ENCODE data around the gene SPCS3. TPM values are rescaled to one million over a fixed set of nuclear protein-coding genes. Genes with fewer than 3 reads are reported as not detected.
"Not testable (repeated sequence)": the region's sequence is repeated elsewhere in the genome, so short reads cannot be mapped to it uniquely, and the experiment has no call there.

Gene SPCS3
- total RNA-seq, 1 experiment from 2014 or later, result 128 TPM

DNA sequence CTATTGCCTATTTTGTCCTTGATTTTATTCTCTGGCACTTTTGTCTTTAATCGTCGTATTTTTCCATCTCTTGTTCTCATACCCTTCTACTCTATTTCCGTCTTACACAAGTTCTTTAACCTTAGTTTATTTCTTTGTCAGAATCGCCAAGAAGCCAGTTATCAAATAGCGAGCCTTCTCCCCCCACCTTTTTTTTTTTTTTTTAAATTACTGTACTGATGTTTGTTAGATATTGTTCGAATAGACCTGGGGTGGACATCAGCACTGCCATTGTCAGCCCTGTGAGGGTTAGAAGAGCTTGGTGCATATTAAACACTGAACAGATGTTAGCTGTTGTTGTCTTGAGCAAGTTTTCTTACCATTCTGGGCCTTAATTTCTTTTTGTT lies 1.2 kb downstream of the SPCS3 start:
- TF ChIP-seq, protein P1, sequence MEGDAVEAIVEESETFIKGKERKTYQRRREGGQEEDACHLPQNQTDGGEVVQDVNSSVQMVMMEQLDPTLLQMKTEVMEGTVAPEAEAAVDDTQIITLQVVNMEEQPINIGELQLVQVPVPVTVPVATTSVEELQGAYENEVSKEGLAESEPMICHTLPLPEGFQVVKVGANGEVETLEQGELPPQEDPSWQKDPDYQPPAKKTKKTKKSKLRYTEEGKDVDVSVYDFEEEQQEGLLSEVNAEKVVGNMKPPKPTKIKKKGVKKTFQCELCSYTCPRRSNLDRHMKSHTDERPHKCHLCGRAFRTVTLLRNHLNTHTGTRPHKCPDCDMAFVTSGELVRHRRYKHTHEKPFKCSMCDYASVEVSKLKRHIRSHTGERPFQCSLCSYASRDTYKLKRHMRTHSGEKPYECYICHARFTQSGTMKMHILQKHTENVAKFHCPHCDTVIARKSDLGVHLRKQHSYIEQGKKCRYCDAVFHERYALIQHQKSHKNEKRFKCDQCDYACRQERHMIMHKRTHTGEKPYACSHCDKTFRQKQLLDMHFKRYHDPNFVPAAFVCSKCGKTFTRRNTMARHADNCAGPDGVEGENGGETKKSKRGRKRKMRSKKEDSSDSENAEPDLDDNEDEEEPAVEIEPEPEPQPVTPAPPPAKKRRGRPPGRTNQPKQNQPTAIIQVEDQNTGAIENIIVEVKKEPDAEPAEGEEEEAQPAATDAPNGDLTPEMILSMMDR (conservative IDR thresholded peaks at IDR 0.05; ENCODE audit: low read depth, low read length), result no peak
- no peak for TF ChIP-seq EZH2 (IDR thresholded peaks at IDR 0.05; ENCODE audit: borderline replicate concordance, low read depth, low read length, poor library complexity, severe bottlenecking)
- peaks cover 17% of the 10 kb centered on the region for H3K4me1 ChIP-seq (ENCODE audit: insufficient read depth, low read length, poor library complexity, severe bottlenecking)
- no peak for DNase-seq (ENCODE audit: low spot score)
- ChIA-PET POLR2A (ENCODE audit: low non-redundant PET) (no interaction called here), CTCF (no interaction called here)
- no peaks in the 10 kb centered on the region for H3K36me3 ChIP-seq (ENCODE audit: insufficient read depth, low read length, poor library complexity, severe bottlenecking)
- no peaks in the 10 kb centered on the region for H3K9me3 ChIP-seq (ENCODE audit: low read depth, low read length, poor library complexity, severe bottlenecking)
- H3K4me3 ChIP-seq (ENCODE audit: low read depth, low read length, poor library complexity, severe bottlenecking), result peak overlapping the region; percentile 87
- peak overlapping the region; percentile 92 for H3K27ac ChIP-seq (ENCODE audit: low read depth, low read length, poor library complexity, severe bottlenecking)
- TSS peak; percentile 62 for BruUV-seq (replicated peaks)
- intact Hi-C loops (cut with micrococcal nuclease; ENCODE audit: unreplicated experiment), result no loop called here
- H3K27me3 ChIP-seq (replicated peaks; ENCODE audit: insufficient read depth, low read depth, low read length, poor library complexity), result no peaks in the 10 kb centered on the region

DNA sequence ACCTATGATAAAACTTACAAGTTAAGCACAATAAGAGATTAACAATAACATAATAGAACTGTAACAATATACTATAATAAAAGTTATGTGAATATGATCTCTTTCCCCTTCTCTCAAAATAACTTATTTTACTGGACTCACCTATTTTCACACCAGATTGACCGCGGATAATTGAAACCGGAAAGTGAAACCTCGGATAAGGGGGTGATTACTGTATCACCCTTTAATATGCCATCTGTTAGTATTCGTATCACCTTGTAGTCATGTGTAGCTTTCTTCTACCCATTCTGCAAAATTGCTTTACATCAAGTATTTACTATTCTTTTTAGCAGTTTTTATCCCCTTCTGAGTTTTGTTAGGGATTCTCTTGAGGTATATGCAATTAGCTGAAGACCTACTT lies 1.8 kb downstream of the SPCS3 start:
- POLR2A ChIA-PET (ENCODE audit: low non-redundant PET), result no interaction called here
- no peak for DNase-seq (ENCODE audit: low spot score)
- Histone ChIP-seq H3K4me3 (ENCODE audit: low read depth, low read length, poor library complexity, severe bottlenecking) (peak overlapping the region; percentile 87), H3K27me3 (replicated peaks; ENCODE audit: insufficient read depth, low read depth, low read length, poor library complexity) (no peaks in the 10 kb centered on the region), H3K9me3 (ENCODE audit: low read depth, low read length, poor library complexity, severe bottlenecking) (no peaks in the 10 kb centered on the region), H3K36me3 (ENCODE audit: insufficient read depth, low read length, poor library complexity, severe bottlenecking) (no peaks in the 10 kb centered on the region), H3K27ac (ENCODE audit: low read depth, low read length, poor library complexity, severe bottlenecking) (no peak overlapping the region), H3K4me1 (ENCODE audit: insufficient read depth, low read length, poor library complexity, severe bottlenecking) (peaks cover 20% of the 10 kb centered on the region)
- intact Hi-C loops (cut with micrococcal nuclease; ENCODE audit: unreplicated experiment), result no loop called here
- no peak for TF ChIP-seq EZH2 (IDR thresholded peaks at IDR 0.05; ENCODE audit: borderline replicate concordance, low read depth, low read length, poor library complexity, severe bottlenecking)
- TF ChIP-seq, protein P1 (conservative IDR thresholded peaks at IDR 0.05; ENCODE audit: low read depth, low read length), result no peak
- CTCF ChIA-PET, result no interaction called here
- no TSS peak for BruUV-seq (replicated peaks)

DNA sequence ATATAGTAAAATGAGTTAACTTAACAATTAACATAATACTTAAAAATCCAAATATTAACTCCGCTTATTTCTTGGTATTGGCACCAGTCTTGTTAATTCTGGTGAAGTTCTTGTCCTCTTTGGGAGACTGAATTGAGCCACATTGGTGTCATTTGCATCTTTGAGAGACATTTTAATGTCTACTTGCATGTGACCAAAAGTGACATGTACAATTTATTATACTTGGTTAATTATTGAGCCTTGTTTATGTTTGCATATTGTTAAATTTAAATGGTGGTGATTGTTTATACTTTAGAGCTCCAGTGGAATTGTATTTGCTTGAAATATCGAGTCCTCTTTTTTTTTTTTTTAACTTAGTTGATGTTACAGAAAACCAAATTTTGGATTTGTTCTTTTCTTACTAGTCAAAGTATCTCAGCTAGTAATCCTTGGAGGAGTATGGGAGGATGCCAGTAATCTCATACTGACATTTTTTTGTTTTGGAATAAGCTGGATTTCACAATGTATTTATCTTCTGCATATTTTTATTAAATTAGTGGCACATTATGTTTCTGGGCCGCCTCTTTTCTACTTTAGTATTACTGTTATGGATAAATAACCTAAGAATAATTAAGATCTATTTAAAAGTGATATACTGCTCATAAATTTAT lies 3.9 kb downstream of the SPCS3 start:
- no peak overlapping the region for H3K4me3 ChIP-seq (ENCODE audit: low read depth, low read length, poor library complexity, severe bottlenecking)
- H3K9me3 ChIP-seq (ENCODE audit: low read depth, low read length, poor library complexity, severe bottlenecking), result no peaks in the 10 kb centered on the region
- peaks cover 20% of the 10 kb centered on the region for H3K4me1 ChIP-seq (ENCODE audit: insufficient read depth, low read length, poor library complexity, severe bottlenecking)
- ChIA-PET POLR2A (ENCODE audit: low non-redundant PET) (no interaction called here), CTCF (no interaction called here)
- TF ChIP-seq, protein P1 (conservative IDR thresholded peaks at IDR 0.05; ENCODE audit: low read depth, low read length), result no peak
- TF ChIP-seq EZH2 (IDR thresholded peaks at IDR 0.05; ENCODE audit: borderline replicate concordance, low read depth, low read length, poor library complexity, severe bottlenecking), result no peak
- H3K27me3 ChIP-seq (replicated peaks; ENCODE audit: insufficient read depth, low read depth, low read length, poor library complexity), result no peaks in the 10 kb centered on the region
- intact Hi-C loops (cut with micrococcal nuclease; ENCODE audit: unreplicated experiment), result no loop called here
- H3K27ac ChIP-seq (ENCODE audit: low read depth, low read length, poor library complexity, severe bottlenecking), result no peak overlapping the region
- peaks cover 11% of the 10 kb centered on the region for H3K36me3 ChIP-seq (ENCODE audit: insufficient read depth, low read length, poor library complexity, severe bottlenecking)
- no peak for DNase-seq (ENCODE audit: low spot score)
- no TSS peak for BruUV-seq (replicated peaks)

DNA sequence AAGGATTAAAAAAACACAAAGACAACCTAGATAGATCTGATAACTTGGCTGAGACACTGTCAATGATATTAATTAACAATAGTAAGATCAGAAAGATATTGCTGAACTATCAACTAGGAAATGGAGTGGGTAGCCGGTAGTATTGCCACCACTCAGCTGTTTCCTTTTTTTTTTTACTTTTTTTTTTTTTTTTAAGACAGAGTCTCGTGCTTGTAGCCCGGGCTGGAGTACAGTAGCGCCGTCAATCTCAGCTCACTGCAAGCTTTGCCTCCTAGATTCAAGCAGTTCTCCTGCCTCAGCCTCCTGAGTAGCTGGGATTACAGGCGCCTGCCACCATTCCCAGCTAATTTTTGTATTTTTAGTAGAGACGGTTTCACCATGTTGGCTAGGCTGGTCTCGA lies 5.1 kb downstream of the SPCS3 start:
- intact Hi-C loops (cut with micrococcal nuclease; ENCODE audit: unreplicated experiment); POLR2A ChIA-PET (ENCODE audit: low non-redundant PET); BruUV-seq (replicated peaks); H3K27ac ChIP-seq (ENCODE audit: low read depth, low read length, poor library complexity, severe bottlenecking); H3K27me3 ChIP-seq (replicated peaks; ENCODE audit: insufficient read depth, low read depth, low read length, poor library complexity); CTCF ChIA-PET; DNase-seq (ENCODE audit: low spot score); H3K9me3 ChIP-seq (ENCODE audit: low read depth, low read length, poor library complexity, severe bottlenecking); H3K4me3 ChIP-seq (ENCODE audit: low read depth, low read length, poor library complexity, severe bottlenecking): not testable (repeated sequence)
- Histone ChIP-seq H3K4me1 (ENCODE audit: insufficient read depth, low read length, poor library complexity, severe bottlenecking) (peaks cover 20% of the 10 kb centered on the region), H3K36me3 (ENCODE audit: insufficient read depth, low read length, poor library complexity, severe bottlenecking) (peaks cover 22% of the 10 kb centered on the region)

All from A673 (cell line).